GM21367 (cell line): Measurements from ENCODE around the gene CCNY.

Experiments used
- ATAC-seq: cut with Tn5 transposase; IDR thresholded peaks from one replicate; pipeline ENCODE4 v1.9.1; 2021; ENCODE audit not compliant: unreplicated experiment

Gene CCNY

DNA sequence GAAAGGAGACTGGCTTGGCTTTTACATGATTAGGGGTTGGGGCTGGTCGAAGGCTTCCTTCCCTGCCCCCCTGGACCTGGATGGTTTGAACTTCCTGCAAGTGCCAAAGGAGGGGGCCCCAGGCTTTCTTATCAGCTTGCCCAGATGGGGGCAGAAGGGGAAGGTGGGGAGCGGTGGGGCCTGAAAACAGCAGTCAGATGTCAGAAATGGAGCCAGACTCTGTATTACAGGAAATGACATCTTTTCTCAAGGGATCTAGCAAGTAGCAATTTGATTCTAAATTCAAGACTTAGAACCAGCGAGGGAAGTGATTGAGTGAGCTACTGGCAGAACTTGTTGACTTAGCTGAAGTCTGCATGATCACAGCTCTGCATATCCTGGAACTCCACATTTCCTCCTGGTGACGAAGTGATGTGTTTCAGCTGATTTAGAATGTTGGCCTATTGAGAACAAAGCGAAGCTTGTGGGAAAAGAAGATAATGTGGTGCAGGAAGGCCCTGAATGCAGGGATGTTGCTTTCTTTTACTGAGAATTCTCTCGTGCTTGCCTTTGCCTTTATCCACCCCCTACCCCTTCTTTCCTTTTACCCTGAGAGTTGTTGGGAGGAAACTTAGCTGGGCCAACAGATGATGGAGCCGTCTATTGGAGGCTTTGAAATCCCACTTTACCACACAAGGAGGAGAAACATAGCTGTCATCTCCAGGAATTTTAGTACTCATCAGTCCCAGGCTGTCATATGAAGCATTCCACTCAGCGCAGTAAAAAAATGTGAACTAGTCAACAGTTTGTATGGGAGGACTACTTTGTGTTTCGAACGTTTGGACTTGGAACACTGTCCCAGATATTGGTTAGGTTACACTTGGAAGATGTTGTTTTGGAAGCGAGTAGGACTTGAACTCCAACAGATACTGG is 43.2 kb downstream of the CCNY start:
- peak; percentile 66 for ATAC-seq

DNA sequence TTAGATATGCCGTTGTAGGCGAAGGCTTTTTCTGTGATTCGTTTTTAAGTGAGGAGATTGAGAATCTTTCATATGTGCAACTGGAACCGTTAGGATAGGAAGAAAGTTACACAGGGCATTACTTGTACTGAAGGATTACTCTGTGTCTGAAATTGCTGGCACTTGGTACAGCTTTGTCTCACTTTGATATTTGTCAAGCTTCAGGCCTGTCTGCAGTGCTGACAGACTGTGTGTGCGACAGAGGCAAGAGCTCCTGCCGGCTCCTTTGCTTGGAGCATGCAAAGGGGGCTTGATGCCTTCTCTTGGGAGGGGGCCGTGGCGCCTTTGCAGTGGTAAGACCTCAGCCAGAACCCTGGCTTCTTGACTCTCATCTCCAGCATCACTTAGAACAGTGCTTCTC is 45.8 kb downstream of the CCNY start:
- no peak for ATAC-seq

DNA sequence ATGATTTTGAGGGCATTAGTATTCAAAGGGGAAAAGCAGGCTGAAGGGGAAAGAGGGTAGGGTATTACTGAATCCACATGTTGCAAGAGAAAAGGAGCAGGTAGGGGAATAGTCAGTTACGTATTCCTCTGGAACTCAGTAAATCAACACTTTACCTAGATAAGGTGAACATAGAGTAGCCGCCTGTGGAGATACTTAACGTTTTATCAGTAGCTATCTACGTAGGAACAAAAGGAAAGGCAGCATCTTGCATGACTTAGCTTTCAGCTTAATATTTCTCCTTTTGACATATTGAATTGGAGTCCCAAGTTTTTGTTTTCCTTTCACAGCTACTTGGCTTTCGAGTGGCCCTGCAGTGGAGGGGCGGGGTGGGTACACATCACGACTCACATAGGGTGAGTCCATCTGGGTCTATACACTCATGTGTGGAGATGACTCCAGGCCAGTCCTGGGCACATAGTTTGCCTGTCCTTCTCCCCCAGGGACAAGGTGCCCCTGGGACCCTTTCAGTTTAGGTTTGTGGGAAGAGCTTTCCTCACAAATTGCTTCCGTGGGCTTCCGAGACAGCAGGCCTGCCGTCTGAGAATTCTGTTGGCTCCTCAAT is 48.1 kb downstream of the CCNY start:
- ATAC-seq = no peak

DNA sequence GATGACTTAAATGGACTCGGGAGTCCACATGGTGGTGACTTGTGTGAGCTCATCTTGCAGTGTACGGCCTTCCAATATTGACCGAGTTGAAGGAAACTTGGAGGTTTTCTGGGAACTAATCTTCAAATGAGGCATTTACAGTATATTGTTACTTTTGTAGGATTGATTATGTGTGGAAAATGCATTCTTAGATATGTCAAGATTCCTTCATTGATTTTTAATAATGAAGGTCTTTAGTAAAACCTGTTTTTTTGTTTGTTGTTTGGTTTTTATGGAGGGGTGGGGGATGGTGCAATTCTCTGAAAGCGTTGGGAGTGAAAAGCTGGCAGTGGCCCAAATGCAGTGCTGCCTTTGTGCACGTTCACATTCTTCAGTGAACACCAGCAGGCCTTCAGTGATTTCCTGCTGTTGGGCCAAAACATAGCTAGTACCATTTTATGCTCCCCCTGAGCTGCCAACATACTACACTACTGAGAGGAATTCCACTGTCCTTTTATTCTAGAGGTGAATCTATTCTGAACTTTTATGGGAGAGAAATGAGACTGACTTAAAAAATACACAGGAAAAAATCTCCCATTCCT is 50.4 kb downstream of the CCNY start:
- ATAC-seq = no peak

DNA sequence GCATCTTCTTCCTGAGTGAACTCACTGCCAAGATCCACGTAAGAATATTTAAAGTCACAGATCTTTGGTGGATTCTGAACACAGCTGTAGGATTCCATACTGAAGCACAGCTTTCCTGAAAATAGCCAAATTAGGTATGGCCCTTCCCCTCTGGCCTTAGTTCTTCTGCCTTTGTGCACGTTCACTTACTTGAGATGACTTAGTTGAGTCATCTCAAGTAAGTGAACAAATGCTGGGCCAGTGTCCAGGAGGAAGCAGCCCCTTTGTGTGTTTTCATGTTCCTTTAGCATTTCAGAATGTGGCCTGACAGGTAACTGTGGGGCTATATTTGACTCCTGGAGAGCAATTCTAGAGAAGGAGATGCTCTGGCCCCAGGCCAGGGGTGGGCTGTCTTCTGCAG is 51.5 kb downstream of the CCNY start:
- ATAC-seq = peak; percentile 75

DNA sequence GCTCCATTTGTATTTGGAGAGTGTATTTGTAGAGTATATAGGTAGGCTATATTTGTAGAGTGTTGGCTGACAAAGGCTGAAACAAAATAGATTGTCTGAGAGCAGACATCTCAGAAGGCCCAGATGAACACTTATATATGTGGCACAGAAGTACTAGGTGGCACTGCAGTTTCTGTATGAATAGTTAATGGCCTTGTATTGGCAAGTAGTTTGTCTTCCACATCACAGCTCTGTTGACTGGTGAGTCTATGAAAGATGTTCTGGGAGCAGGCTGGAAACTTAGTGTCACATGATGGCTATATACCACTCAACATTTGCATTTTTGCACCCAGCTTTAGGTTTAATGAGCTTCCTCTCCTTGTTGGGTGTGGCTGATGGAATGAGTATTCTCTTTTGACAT is 51.9 kb downstream of the CCNY start:
- ATAC-seq = peak; percentile 41

DNA sequence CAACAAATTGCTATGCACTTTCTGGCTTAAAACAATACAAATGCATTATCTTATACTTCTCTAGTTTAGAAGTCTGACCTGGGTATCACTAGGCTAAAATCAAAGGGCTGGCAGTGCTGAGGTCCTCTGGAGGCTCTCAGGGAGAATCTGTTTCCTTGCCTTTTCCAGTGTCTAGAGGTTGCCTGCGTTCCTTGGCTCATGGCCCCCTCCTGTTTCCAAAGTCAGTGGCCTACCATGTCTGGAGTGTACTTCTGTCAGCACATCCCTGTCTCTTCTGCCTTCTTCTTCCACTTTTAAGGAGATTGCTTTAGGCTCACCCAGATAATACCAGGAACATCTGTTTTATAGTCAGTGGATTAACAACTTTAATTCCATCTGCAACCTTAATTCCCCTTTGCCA is 52.4 kb downstream of the CCNY start:
- ATAC-seq = no peak

DNA sequence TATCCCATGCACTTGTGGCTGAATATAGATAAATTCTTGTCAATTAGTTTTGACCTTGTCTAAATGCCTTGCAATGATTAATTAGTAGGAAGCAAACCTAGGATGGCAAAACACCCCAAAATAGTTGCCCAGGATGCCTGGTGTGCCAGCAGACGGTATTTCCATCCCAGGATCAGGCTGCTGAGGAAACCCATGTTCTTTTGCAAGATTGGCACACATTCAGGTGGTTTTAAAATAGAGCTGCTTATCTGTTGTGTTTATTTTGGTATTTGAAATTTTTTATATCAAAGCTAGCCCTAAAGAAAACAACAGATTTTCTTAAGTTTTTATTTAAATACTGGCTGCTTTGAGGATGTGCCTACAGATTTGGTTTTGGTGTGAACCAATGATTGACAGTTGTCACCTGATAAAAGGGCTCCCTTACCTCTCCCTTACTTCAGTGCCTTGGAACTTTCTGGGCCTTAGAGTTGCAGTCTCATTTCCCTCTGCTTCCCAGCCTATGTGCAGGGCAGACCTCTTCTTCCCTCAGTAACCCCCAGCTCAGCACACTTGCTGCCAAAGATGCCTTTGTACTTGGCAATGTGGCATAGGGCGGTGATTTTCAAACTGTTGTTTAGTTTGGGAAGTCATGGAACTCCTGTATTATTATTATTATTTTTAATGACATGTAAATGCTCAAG is 54.0 kb downstream of the CCNY start:
- no peak for ATAC-seq

DNA sequence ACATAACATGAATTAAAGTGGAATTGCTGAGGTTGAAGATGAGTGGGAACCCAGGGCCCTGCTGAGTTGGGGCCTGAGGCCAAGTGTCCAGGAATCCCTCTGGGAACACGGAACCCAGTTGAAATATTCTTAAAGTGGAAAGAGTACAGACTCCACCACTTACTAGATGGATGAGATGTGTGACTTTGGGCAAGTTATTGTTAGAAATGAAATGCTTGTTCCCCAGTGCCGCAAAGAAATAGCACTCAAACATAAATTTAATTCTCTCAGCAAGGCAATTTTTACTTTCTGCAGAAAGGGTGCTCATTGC is 54.5 kb downstream of the CCNY start:
- no peak for ATAC-seq

DNA sequence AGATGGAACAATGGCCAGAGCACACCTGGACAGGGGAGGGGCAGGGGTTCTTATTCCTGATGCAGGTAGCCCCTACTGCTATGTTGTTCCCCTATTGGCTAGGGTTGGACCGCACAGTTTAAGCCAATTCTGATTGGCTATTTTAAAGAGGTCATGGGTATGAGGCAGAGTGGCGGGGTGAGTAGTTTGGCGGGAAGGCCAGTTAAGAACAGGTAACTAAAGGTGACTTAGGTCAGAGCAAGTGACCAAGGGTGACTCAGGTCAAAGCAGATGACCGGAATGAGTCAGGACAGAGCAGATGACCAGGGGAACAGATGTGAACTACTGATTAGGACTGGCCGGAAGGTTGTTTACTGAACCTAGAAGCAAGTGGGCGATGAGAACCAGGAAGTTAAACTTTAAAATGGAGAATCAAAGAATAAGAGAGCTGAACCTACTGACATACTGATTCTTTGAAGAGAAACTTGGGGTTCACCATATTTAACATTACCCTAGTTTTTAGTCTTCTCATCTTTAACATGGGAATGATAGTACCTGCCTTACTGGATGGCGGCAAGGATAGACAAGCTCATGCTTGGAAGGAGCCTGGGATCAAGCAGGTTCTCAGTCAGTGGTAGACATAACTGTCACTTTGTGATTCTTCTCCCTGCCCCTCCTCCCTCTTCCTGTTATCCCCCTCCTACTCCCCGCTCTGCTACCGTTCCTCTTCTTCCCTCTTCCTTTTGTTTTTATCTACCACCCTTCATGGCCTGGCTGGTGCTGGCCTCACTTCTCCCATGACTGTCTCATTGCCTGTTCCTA is 55.0 kb downstream of the CCNY start:
- no peak for ATAC-seq

DNA sequence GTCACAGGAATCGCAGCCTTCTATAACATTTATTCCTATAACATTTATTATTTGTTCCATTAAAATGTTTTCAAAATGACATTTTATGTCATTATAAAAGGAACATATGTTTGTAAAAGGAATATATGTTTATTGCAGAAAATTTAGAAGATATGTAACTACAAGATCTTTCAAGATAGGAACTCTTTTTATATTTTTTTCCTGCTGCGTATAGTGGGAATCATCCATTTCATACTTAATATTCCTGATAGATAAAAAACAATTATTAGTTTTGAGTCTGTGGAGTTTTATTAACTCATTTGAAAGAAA is 55.6 kb downstream of the CCNY start:
- ATAC-seq = no peak

DNA sequence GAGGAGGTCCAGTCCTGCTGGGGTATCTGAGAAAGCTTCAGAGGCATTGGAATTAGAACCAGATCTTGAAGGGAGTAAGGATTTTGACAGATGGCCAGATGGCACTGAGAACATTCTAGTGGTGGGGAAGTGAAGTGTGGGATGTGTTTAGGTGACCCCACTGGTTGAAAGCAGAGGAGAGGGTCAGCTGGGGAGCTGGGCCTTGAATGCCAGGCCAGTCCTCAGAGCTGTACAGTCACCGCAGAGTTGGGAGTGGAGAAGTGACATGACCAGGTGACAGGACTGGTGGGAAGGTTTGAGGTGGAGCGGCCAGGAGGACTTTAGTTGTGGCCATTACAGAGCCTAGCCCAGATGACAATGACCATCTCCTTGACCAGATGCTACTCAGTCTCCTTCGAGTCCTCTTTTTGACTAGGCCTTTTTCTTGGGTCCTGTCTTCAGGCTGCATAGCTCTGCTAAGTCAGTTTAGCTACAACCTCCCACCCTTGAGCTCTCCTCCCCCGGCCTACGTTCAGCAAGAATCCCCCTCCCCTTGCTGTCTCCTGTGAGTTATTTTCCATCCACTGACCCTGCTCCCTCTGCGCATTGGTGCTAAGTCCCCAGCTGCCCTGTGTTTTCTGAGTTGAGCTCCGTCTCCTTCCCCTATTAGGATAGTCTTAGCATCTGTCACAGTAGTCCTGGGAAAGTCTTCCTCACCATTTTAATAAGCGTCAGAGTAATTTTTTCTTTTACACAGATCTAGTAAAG is 56.3 kb downstream of the CCNY start:
- ATAC-seq = no peak

DNA sequence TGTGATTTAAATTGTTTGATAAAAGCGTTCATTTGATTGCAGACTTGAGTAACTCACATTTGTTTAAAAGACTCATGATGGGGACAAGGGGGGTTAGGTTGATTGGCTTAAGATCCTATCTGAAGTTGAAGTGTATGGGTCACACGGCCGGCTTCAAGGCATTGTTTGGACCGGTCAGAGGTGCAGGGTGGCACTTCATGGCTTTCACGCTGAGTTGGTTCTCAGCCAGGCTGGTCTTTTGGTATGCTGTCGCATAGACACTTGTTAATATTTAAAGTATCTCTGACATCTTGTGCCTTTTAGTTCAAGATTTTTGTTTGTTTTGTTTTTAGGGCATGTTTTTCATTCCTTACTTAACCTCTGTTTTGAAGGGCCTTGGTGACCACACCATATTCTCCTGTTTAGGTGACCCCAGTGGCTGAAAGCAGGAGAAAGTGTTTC is 58.1 kb downstream of the CCNY start:
- no peak for ATAC-seq

DNA sequence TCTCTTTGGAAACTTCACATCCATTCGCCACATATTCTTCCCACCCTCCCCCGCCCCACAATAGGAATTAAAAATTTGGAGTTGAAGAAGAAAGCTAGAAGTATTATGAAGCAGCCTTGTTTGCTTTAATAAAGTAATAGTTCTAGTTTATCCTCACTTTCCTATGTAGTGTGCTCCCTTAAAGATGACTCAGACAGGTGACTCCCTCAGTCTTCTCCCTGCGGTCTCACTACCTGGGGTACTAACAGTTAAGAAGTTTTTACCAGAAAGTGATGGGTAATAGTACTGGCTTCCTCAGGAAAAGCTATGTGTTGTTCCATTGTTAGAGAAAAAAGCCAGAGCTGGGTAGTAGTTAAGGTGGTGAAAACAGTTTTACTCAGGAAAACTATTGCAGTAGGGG is 58.6 kb downstream of the CCNY start:
- no peak for ATAC-seq

DNA sequence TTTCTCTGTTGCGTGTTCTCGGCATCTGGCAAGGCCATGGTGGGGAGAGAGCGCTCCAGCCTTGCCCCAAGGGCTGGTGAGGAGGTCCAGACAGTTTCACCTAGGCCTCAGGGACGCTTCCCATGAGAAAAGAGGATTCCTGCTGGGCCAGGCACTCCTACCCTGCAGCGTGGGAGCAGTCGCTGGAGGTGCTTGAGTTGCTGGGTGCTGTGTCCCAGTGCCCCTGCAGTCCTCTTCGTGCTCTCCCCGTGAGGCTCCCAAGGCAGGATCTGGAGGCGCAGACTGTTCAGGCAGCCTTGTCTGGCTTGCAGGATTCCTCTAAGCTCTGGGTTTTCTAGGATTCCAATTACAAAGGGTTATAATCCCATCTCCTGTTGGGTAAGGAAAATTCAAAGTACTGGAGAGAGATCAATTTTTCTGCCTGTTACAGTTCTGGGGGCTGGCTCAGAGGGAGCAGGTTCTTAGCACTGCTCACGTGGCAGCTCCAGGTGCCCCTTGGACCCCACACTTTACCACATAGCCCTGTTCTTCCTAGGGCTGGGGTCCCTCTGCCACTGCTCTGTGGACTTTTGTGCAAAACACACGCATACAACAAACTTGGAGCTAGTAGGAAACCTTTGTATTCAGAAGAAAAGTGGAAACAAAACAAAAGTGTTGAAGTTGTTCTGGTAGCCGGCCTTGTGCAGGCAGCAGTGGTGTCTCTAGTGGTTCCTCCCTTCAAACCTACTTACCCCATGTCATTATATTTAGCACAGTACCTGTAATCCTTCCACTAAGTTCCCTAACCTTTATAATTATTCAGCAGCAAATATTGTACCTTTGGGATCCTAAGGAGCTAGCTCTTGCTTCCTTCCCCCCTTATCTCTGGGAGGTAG is 60.5 kb downstream of the CCNY start:
- no peak for ATAC-seq

DNA sequence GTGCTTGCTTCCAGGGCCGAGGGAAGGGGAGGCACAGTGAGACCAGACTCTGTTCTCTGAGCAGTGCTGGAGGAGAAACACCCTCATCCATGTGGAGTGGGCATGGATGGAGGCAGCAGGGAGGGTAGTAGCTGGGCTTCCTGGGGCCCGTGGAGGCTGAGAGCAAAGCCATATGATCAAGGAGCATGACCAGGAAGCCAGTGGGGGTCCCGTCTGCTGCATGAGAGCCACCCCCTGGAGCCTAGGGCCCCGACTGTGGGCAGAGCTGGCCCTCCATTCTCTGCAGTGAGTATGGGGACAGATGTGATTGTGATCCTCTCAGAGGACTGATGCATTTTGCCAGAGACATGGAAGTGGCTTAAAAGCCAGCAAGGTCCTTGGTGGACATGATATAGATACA is 61.6 kb downstream of the CCNY start:
- ATAC-seq = no peak

DNA sequence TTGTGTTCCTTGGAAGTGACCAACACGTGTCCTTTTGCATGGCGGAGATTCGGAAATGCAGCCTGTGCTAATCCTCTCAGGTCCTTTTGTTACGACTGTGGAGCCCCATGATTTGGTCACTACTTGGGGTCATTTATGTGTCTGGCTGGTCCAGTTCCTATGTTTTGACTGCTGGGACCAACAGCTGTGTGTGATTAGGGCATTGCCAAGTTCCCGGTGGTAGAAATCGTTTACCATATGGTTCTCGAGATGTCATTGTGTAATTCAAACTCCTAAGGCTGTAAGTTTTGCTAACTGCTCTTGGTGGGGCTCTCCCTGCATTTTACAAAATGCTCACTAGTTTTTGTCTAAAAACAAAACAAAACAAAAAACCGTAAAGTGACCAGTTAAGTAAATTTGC is 62.0 kb downstream of the CCNY start:
- no peak for ATAC-seq

DNA sequence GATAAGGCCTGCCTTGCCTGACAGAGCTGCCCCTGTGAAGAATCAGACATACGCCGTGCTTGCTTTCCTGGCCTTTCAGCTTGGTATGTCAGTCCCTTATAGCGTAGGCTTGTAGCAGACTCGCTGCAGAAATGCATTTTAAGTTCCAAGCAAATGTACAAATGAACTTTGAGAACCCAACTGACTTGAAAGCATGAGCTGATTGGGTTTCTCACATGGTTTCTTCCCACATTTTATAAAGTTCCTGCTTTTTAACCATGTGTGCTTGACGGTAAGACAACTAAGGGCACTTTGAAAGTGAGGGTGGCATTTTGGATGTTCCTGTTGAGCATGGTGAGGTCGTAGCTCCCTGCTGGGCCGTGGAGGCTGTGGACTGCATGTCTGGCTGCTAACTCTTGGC is 62.6 kb downstream of the CCNY start:
- no peak for ATAC-seq

DNA sequence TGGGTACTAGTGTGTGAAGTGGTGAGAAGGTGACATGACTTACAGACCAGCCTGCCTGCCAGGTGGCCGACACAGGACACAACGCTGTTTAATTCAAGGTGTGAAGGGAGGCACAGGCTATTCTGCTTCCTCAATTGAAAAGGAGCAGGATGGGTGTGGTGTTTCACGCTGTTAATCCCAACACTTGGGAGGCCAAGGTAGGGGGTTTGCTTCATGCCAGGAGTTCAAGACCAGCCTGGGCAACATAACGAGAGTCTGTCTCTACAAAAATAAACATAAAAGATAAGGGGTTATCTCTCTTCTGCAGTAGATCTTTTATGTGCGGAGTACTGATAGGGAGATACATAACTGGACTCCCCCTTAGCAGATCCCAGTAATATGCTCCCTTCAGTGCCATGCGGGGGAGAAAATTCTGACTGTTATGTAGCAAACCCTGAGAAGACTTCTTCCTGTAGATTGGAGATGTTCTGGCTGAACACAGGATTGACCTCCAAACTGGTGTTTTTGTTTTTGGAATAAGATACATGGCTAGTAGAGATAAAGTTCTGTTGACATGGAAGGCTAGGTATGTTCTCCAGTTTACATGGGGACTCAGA is 63.2 kb downstream of the CCNY start:
- no peak for ATAC-seq
